Stimulated activated CD4-positive, alpha-beta T cell treated with anti-CD3 and anti-CD28 coated beads, TNF-alpha, amount 100 ng/mL, for 24 hours (primary cell): ENCODE results near the gene GSG1L.
A peak's percentile ranks its signal among the peaks of the same experiment; 100 is the strongest.

Experiments
- DNase-seq, 3 experiments: peaks; one replicate each; pipeline ENCODE4 v3.0.0-alpha.2; 2020; ENCODE audit warnings: low read depth in 3 of 3

GSG1L gene

GRCh38 chr16:28064150-28064549 is 636 bp upstream of the GSG1L start:
- no peak for DNase-seq

GRCh38 chr16:28062847-28063521 is 530 bp downstream of the GSG1L start:
- DNase-seq, result peak in 1 of 3 experiments; percentile 8

GRCh38 chr16:28062261-28062846 is 1.2 kb downstream of the GSG1L start:
- no peak for DNase-seq

- DNase-seq, result no peak
These were observed 2.0 kb downstream of the GSG1L start for GRCh38 chr16:28061352-28062101.

GRCh38 chr16:28059841-28060575 is 3.5 kb downstream of the GSG1L start:
- no peak for DNase-seq

- DNase-seq, result peak in 1 of 3 experiments; percentile 9
These were observed 4.5 kb downstream of the GSG1L start for GRCh38 chr16:28058839-28059589.

- DNase-seq, result no peak
These were observed 5.6 kb downstream of the GSG1L start for GRCh38 chr16:28057949-28058348.

- no peak for DNase-seq
These were observed 10.1 kb downstream of the GSG1L start for GRCh38 chr16:28053461-28053860.

- no peak for DNase-seq
These were observed 11.0 kb downstream of the GSG1L start for GRCh38 chr16:28052274-28053128.

- no peak for DNase-seq
These were observed 12.0 kb downstream of the GSG1L start for GRCh38 chr16:28051486-28051885.

- DNase-seq, result no peak
These were observed 20.7 kb downstream of the GSG1L start for GRCh38 chr16:28042811-28043210.

GRCh38 chr16:28041615-28042014 is 21.9 kb downstream of the GSG1L start:
- no peak for DNase-seq

GRCh38 chr16:28040039-28040438 is 23.5 kb downstream of the GSG1L start:
- no peak for DNase-seq

- DNase-seq, result no peak
These were observed 24.0 kb downstream of the GSG1L start for GRCh38 chr16:28039493-28039892.

- DNase-seq, result no peak
These were observed 25.1 kb downstream of the GSG1L start for GRCh38 chr16:28038409-28038808.

GRCh38 chr16:28035866-28036393 is 27.6 kb downstream of the GSG1L start:
- DNase-seq, result no peak

- DNase-seq, result no peak
These were observed 29.6 kb downstream of the GSG1L start for GRCh38 chr16:28033870-28034269.

- no peak for DNase-seq
These were observed 34.0 kb downstream of the GSG1L start for GRCh38 chr16:28029387-28030002.

- DNase-seq, result no peak
These were observed 36.5 kb downstream of the GSG1L start for GRCh38 chr16:28027055-28027454.

GRCh38 chr16:28025631-28026030 is 37.9 kb downstream of the GSG1L start:
- DNase-seq, result no peak
